COLO829 (cell line): ENCODE data around the gene CDH15.
"Not testable (repeated sequence)": the region's sequence is repeated elsewhere in the genome, so short reads cannot be mapped to it uniquely, and the experiment has no call there.

Experiments
- DNase-seq: peaks from one replicate; pipeline ENCODE4 v3.0.0; 2012; ENCODE audit warnings: low spot score

Gene CDH15

DNA sequence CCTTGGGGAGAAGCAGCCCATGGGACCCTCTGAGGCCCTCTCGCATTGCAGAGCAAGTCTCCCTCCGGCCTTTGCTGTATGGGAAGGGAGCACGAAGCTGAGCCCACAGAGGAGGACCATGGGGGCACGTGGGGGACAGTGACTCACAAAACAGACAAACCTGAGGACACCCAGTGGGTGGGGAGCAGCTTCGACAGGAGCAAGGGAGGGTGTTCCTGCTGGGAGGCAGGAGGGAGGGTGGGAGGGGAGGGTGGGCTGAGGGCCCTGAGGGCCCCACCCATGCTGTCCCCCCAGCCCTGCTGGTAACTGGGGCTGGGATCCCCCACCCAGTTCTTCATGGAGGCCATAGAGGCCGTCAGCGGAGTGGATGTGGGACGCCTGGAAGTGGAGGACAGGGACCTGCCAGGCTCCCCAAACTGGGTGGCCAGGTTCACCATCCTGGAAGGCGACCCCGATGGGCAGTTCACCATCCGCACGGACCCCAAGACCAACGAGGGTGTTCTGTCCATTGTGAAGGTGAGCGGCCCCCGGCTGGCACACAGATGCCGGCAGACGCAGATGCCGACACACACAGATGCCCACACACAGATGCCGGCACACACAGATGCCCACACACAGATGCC is 16.3 kb downstream of the CDH15 start:
- DNase-seq: no peak

DNA sequence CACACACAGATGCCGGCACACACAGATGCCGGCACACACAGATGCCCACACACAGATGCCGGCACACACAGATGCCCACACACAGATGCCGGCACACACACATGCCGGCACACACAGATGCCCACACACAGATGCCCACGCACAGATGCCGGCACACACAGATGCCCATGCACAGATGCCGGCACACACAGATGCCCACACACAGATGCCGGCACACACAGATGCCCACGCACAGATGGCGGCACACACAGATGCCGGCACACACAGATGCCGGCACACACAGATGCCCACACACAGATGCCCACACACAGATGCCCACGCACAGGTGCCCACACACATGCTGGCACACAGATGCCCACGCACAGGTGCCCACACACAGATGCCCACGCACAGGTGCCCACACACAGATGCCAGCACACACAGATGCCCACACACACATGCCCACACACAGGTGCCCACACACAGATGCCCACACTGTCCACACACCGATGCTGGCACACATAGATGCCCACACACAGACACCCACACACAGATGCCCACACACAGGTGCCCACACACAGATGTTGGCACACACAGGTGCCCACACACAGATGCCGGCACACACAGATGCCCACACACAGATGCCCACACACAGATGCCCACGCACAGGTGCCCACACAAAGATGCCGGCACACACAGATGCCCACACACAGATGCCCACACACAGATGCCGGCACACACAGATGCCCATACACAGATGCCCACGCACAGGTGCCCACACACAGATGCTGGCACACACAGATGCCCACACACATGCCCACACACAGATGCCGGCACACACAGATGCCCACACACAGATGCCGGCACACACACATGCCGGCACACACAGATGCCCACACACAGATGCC is 17.2 kb downstream of the CDH15 start:
- DNase-seq: not testable (repeated sequence)

DNA sequence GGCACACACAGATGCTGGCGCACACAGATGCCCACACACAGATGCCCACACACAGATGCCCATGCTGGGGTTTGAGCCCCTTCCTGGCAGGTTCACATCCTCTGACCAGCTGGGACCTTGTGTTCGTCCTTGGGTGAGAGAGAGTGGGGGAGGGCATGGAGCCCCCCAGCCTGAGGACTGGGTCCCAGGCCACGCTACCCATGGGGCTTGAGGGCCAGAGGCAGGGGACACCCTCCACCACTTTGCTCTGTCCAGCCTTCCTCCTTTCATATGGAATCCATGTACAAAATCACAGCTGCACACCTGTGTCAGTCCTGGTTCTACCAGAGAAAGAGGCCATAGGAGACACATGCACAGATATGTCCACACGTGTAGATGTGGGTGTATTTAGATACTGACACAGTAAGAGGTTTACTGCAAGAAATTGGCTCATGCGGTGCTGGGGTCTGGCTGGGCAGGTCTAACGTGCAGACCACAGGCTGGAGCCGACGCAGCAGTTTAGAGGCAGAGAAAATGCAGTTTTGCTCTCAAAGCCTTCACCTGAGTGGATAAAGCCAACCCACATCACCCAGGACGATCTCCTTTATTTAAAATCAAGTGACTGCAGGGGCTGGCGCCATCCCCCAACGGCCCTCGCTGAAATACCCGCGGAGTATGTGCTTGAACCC is 17.9 kb downstream of the CDH15 start:
- DNase-seq: no peak

DNA sequence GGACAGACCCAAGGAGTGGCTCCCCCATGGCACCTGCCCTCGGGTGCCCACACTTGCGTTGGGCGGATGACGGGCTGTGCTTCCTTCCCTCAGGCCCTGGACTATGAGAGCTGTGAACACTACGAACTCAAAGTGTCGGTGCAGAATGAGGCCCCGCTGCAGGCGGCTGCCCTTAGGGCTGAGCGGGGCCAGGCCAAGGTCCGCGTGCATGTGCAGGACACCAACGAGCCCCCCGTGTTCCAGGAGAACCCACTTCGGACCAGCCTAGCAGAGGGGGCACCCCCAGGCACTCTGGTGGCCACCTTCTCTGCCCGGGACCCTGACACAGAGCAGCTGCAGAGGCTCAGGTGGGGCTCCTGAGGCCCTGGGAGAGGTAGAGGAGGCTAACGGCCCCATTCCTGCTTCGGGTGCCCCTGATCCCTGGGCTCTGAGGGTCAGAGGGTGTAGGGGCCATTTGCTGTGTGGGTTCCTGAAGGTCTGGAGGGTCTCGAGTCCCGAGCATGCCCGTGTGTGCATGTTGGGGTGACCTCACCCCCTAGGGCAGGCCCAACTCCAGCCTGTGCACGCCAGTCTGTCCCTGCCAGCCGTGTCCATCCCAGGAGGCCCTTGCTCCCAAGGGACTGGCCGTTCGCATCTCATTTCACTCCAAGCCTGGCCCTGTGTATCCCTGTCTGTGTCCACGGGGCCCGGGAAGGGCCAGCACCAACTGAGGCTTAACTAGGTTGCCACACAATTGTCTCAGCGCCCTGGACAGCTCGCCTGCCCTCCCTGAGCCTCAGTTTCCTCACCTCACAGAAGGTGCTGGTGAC is 18.8 kb downstream of the CDH15 start:
- DNase-seq: no peak

DNA sequence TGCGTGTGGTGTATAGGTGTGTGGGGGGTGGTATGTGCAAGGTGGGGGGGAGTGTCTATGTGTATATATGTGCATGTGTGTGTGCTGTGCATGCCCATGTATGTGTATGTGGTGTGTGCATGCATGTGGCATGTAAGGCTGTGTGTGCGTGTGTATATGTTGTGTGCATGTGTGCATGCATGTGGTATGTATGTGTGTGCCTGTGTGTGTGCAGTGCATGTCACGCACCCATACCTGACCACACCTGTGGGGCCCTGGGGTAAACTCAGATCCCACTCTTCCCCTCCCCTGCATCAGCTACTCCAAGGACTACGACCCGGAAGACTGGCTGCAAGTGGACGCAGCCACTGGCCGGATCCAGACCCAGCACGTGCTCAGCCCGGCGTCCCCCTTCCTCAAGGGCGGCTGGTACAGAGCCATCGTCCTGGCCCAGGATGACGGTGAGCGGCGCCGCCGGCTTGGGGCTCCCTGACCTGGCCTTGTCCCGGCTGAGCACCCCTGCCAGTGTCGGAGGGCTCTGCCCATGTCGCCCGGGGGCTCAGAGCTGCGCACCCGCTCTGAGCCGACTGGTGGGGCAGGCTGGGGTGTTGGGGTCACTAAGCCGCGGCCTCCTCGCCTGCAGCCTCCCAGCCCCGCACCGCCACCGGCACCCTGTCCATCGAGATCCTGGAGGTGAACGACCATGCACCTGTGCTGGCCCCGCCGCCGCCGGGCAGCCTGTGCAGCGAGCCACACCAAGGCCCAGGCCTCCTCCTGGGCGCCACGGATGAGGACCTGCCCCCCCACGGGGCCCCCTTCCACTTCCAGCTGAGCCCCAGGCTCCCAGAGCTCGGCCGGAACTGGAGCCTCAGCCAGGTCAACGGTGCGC is 19.7 kb downstream of the CDH15 start:
- DNase-seq: no peak

DNA sequence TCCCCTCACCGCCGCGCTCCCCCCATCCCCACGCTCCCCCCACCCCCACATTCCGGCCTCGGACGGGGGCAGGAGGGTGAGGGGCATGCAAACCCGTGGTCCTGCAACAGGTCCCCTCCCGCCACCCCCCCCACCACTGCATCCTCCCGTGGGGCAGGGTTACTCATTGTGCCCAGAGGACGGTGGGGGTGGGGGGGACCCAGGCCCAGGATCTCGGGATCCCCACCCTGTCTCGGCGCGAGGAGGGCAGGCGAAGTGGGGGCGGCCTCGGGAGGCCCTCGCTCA is 20.3 kb downstream of the CDH15 start:
- DNase-seq: no peak

DNA sequence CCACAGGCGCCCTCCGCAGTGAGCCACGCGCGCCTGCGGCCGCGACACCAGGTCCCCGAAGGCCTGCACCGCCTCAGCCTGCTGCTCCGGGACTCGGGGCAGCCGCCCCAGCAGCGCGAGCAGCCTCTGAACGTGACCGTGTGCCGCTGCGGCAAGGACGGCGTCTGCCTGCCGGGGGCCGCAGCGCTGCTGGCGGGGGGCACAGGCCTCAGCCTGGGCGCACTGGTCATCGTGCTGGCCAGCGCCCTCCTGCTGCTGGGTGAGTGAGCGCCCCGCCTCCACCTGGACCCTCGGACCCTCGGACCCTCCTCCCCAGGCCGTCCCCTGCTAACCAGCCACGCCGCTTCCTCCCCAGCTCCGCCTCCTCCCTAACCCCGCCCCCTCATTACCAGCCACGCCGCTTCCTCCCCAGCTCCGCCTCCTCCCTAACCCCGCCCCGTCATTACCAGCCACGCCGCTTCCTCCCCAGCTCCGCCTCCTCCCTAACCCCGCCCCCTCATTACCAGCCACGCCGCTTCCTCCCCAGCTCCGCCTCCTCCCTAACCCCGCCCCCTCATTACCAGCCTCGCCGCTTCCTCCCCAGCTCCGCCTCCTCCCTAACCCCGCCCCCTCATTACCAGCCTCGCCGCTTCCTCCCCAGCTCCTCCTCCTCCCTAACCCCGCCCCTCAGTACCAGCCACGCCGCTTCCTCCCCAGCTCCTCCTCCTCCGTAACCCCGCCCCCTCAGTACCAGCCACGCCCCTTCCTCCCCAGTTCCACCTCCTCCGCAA is 20.8 kb downstream of the CDH15 start:
- peak; percentile 54 for DNase-seq

DNA sequence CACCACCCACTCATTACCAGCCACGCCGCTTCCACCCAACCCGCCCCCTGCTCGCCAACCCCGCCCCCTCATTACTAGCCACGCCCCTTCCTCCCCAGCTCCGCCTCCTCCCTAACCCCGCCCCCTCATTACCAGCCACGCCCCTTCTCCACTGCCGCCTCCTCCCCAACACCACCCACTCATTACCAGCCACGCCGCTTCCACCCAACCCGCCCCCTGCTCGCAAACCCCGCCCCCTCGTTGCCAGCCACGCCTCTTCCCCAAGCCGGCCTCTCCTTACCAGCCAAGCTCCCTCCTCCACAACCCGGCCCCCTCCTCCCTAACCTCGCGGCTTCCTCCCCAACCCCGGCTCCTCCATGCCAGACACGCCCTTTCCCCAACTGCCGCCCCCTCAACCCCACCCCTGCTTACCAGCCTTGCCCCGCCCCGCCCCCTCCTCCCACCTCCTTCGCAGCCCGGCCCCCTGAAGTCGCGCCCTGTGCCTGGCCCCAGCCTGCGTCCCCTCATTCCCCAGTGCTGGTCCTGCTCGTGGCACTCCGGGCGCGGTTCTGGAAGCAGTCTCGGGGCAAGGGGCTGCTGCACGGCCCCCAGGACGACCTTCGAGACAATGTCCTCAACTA is 21.5 kb downstream of the CDH15 start:
- peak; percentile 66 for DNase-seq

DNA sequence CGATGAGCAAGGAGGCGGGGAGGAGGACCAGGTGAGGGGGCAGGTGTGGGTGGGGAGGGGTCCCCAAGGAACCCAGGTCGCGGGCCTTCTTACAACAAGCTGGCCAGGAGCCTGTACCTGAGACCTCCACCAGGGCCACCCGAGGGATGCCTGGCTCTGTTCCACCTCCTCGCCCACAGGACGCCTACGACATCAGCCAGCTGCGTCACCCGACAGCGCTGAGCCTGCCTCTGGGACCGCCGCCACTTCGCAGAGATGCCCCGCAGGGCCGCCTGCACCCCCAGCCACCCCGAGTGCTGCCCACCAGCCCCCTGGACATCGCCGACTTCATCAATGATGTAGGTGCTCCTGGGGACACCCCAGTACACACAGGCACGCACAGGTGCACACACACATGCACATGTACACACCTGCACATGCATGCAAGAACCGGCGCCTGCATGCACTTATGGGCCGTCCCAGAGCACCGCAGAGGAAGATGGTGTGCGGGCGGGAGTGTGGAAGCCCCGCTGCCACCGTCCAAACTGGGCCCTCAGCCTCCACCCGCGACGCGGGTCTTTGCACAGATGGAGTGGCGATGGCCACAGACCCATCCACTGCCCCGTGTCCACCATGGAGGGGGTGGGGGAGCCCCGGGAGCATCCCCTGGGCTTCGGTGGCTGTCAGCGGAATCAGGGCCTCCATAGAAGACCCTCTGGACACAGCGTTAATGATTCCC is 22.2 kb downstream of the CDH15 start:
- DNase-seq: no peak

DNA sequence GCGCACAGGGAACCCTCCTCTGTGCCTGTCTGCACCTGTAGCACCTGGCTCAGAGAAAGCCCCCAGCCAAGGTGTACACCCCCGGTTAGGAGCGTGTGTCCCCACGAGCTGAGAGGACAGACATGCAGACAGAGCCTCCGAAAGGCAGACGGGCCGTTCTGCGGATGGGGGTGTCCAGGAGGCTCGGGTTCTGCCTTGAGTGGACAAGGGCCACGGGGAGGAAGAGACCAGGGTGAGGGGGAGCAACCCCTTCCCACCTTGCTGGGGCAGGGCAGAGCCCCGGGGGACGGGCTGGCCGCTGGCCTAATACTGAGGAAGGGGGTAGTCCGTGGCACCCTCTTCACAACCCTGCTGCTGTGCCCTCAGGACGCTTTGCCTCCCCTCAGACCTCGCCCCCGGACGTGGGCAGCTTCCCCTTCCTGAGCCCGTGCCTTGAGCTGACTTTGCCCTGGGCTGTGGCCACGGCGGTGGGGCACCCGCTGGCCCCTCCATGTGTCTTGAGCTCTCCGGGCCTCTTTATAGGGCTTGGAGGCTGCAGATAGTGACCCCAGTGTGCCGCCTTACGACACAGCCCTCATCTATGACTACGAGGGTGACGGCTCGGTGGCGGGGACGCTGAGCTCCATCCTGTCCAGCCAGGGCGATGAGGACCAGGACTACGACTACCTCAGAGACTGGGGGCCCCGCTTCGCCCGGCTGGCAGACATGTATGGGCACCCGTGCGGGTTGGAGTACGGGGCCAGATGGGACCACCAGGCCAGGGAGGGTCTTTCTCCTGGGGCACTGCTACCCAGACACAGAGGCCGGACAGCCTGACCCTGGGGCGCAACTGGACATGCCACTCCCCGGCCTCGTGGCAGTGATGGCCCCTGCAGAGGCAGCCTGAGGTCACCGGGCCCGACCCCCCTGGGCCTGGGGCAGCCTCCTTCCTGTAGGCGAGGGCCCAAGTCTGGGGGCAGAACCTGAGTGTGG is 23.1 kb downstream of the CDH15 start:
- DNase-seq: no peak

DNA sequence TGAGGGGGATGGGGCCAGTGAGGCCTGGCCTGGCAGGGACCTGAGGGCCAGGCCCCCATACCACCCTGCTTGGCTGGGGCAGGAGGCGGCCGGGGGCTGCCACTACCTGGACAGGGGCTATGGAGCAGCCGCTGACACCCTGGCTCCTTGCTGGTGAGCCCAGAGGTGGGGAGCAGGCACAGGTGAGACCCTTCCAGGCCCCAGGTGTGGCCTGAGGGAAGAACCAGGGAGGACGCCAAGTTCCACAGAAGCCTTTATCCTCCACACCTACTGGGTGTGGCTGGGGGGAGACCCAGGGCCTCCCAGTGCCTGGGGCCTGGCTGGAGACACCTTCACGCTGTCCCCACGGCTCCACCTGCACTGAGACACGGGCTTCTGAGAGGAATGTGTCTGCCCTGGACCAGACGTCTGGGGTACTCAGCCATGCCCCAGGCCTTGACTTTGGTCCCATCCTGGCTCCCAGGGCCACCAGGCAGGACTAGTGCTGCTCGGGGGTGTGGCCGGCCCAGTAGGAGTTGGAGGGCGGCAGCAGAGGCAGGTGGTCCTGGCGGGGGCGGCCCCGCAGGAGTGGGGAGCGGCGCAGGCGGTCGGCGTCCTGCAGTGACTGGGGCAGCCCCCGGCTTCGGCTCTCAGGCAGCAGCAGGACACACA is 24.1 kb downstream of the CDH15 start:
- DNase-seq: no peak

DNA sequence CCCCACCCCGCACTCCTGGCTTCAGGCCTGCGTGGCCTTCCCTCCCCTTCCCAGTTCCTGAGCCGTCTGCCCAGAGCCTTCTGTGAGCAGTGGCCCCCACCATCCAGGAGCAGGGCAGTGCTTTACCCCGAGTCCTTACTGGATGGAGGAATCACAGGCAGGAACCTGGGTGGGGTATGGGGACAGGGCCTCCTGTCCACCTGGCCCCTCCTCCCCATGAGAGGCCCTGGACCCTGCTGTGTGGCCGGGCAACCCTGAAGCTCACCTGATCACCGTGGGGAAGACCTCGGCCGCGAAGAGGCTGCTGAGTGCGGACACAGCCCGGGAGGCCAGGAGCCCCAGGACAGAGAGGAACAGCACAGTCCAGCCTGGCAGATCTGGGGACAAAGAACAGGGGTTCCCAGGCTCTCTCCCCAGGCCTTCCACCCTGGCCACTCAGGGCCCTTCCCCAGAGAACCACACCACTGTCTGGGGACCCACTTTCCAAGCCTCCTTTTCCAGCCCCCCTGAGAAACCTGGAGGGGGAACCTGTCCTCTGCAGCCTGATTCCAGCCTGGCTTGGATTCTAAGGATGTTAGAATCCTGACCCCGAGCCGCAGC is 25.6 kb downstream of the CDH15 start:
- DNase-seq: no peak

DNA sequence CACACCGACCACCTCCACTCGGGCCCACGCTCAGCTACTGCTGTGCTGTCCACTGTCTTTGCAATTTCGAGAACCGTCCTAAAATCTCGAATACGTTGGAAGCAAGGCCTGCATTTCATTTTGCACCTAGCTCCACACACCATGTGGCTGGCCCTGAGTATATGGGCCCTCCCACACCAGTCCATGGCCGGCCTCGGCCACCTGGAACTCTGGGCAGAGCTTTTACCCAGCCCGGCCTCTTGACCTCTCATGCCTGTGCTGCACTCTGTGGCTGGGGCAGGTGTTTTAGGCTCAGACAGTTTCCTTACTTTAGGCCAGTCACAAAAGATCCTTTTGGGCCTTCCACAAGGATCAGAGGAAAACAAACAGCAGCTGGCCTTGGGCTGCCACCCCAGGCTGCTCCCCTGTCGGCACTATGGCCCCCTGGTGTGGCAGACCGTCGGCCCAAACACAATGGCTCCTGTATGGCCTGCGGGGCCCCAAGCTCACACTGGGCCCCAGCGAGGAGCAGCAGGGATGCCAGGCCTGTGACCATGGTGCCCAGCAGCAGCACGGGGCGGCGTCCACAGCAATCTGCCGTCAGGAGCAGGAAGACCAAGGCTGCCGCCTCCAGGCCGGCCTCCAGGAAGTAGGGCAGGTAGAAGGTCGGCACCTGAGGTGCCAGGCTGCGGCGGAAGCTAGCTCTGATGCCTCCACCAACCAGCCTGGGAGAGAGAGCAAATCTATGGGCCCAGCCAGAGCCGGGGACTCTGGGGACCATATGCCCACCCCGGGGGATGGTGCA is 26.3 kb downstream of the CDH15 start:
- no peak for DNase-seq

DNA sequence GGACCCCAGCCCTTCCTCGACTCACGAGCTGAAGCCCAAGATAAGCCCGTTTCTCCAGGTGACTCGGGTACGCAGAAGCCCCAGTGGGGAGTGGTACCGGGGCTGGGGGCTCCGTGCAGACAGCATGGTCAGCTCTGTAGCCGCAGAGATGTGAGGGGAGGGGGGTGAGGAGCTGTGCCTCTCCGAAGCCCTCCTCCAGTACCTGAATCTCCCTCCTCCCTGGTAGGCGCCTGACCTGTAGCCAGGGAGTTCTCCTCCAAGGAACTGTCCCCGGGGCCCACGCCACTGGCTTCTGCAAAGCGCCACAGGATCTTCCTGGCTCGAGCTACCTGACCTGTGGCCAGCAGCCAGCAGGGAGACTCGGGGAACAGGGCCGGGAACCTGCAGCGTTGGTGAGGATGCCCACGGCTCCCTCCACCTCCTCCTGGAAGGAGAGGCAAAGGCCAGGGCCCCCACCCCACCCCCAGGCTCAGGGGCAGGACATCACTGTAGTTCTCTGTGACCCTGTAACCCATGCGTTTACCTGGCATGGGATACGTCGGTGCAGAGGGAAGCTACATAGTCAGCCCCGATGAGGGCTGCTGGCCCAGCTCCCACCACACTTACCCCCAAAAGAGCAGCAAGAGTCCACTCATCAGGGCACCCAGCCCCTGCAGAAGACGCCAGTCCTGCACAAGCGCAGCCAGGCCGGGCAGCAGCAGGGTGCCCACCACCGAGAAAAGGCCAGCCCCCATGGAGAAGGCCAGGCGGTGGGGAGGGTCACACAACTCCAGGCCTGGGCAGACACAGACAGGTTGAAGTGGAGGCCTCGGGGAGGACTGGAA is 27.1 kb downstream of the CDH15 start:
- no peak for DNase-seq

DNA sequence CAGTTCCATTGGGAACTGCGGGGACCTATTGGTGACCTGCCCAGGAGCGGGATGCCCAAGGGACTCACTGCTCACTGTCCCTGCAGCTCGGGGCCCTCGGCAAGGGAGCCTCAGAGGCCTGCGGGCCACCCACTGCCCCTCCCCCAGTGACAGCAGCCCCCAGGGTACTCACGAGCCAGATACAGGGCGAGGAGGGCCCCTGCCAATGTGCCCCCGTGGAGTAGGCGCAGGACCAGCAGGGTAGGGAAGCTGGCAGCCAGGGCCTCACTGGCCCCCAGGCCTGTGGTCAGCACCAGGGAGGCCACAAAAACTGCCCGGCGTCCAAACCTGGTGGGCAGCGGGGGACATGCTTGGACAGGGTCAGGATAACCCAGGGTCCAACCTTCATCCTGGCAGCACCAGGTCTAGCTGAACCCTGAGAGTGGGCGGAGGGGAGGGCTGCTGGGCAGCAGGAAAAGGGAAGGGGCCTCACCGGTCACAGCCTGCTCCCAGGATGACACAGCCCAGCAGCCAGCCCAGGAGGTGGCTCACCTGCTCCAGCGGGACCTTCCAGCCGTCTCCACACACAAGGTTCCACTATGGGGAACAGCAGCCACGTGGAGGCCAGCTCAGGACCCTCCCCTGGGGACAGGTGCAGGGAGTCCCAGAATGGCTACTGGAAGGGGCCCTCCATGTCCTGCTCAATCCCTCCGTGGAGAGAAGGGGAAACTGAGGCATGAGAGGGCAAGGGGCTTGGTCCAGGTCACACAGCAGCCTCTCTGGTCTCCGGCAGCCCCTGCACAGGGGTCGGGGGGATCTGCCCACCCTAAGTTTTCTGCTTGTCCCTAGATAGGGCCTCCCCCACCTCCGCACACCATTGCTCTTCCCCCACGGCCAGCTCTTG is 27.9 kb downstream of the CDH15 start:
- DNase-seq: no peak
